Heart left ventricle (tissue), 16 donors: Measurements from ENCODE around the gene MAGEC2. TPM values are rescaled to one million over a fixed set of nuclear protein-coding genes. Genes with fewer than 3 reads are reported as not detected.

Experiments used
- ATAC-seq, 4 donors: fragments of 200-7000 bp; cut with Tn5 transposase; one replicate each; pipeline ENCODE4 v1.9.1; 2020 to 2022; ENCODE audit warnings: moderate library complexity in 4 of 4, mild to moderate bottlenecking in 3 of 4, moderate number of reproducible peaks in 1 of 4
- DNase-seq, 5 donors: peaks; one replicate each; pipeline ENCODE4 v3.0.0-alpha.2; 2020
- H3K27ac ChIP-seq, 12 donors: fragments of 200-600 bp; sonication (generic) in 4 of 12; one replicate each; pipeline versions ENCODE4 v1.5.0 to v1.8.0; 2016 to 2022; ENCODE audit warnings: mild to moderate bottlenecking in 2 of 12
- H3K27me3 ChIP-seq, 9 donors: fragments of 200-600 bp; sonication (generic) in 2 of 9; one replicate each; pipeline versions ENCODE4 v1.5.1 to v1.8.0; 2016 to 2022; ENCODE audit warnings: mild to moderate bottlenecking in 3 of 9
- H3K36me3 ChIP-seq, 9 donors: fragments of 200-600 bp; sonication (generic) in 2 of 9; one replicate each; pipeline versions ENCODE4 v1.5.0 to v1.8.0; 2018 to 2022; ENCODE audit warnings: mild to moderate bottlenecking in 2 of 9
- H3K4me1 ChIP-seq, 12 donors: fragments of 200-600 bp; sonication (generic) in 4 of 12; one replicate each; pipeline versions ENCODE4 v1.5.0 to v1.8.0; 2016 to 2022; ENCODE audit warnings: mild to moderate bottlenecking in 3 of 12
- H3K4me3 ChIP-seq, 12 donors: fragments of 200-600 bp; sonication (generic) in 4 of 12; one replicate each; pipeline versions ENCODE4 v1.5.0 to v1.8.0; 2017 to 2022; ENCODE audit warnings: mild to moderate bottlenecking in 9 of 12, moderate library complexity in 4 of 12
- H3K9me3 ChIP-seq, 12 donors: fragments of 200-600 bp; sonication (generic) in 4 of 12; one replicate each; pipeline versions ENCODE4 v1.5.0 to v1.8.0; 2016 to 2022; ENCODE audit warnings: mild to moderate bottlenecking in 1 of 12
- CTCF ChIP-seq, 12 donors: fragments of 200-600 bp; sonication (generic) in 4 of 12; IDR thresholded peaks; one replicate each; pipeline versions ENCODE4 v1.5.0 to v1.8.0; 2018 to 2022; ENCODE audit warnings: antibody characterized with exemption in 12 of 12, mild to moderate bottlenecking in 5 of 12
- POLR2A ChIP-seq, 2 donors: fragments of 450-650 bp; IDR thresholded peaks; one replicate each; pipeline ENCODE4 v1.6.1; 2017; ENCODE audit warnings: antibody characterized with exemption in 2 of 2, mild to moderate bottlenecking in 2 of 2, moderate library complexity in 2 of 2
- WGBS, 4 donors: extraction: QIAGEN DNeasy Blood & Tissue Kit in 2 of 4; methylation state at CpG; one replicate each; pipeline versions ENCODE4 v1.1.5 to v1.1.7; 2013 to 2018; 5-methylcytosine and 5-hydroxymethylcytosine counted together
- intact Hi-C, 10 donors: fragments of 100-400 bp; cut with DNase I; formaldehyde crosslinking; loops; one replicate each; pipeline versions ENCODE4 v1.11.1 to v1.14.2; 2022
- polyA plus RNA-seq, 2 donors: library from polyadenylated mRNA; stranded (reverse); fragments of 200-250 nt; gene quantifications; one replicate each; pipeline ENCODE4 v1.2.3, GENCODE V29; 2013
- total RNA-seq, 9 donors: library from RNA; depleted of rRNA in 2 of 9; stranded (reverse); fragments of >200 nt in 2 of 9; fragmentation: NEBNext Ultra II Directional in 3 of 9; extraction: Animal tissue kit (Norgen Biotek cat#: 25700) in 3 of 9; gene quantifications; one replicate each; pipeline versions ENCODE4 v1.1.0 to v1.2.4, GENCODE V29; 2016 to 2023
- donor health status: ischemic (EF 13 %, LVEDD 7.1; RV severe dilation, severe dysfunction).
- donor health status: healthy with polysubstance abuse.
- donor health status: DM: no; HTN: yes; CAD: no.
- donor health status: DM: no; HTN: no; CAD: no.
- donor health status: ischemic (EF 25% LVEDD 6.9; RV normal size, moderate dysfunction).
- donor health status: ischemic (EF 25% LVEDD 5.7; RV mildly dilated, moderate dysfunction).
- donor health status: healthy.
- donor health status: DM: yes; HTN: yes; CAD: no.
- donor health status: ischemic (EF 35%, LVEDD 5.7; RV mildly dilated, moderate dysfunction).
- donor health status: nonischemic (EF 11% LVEDD 7.7; RV severe dilation, severe dysfunction).
- donor health status: DM: yes; HTN: yes; CAD: no.
- donor health status: PGD.
- donor health status: ischemic (EF 29% LVEDD 5.4; RV normal size, mild dysfunction).
- donor health status: nonischemic (EF 23%, LVEDD 6.1; RV moderate dilation, normal function).

Gene MAGEC2
- total and polyA plus RNA-seq, 11 donors = not detected

GRCh38 chrX:142156567-142156966 lies 48.5 kb downstream of the MAGEC2 start:
- peaks cover 0 to 5% (median 0%) of the 10 kb centered on the region in 12 donors for H3K9me3 ChIP-seq
- no peaks in the 10 kb centered on the region for H3K36me3 ChIP-seq
- ATAC-seq = no peak
- H3K4me3 ChIP-seq = no peak overlapping the region
- H3K27ac ChIP-seq = no peak overlapping the region
- TF ChIP-seq CTCF (IDR thresholded peaks at IDR 0.05) (no peak), POLR2A (IDR thresholded peaks at IDR 0.05) (no peak)
- intact Hi-C loops = no loop called here
- no peak for DNase-seq
- H3K4me1 ChIP-seq = no peaks in the 10 kb centered on the region
- H3K27me3 ChIP-seq = peaks cover 0 to 3% (median 0%) of the 10 kb centered on the region in 9 donors
- 62 to 81% (median 73%) methylated on average over 8 to 10 of the region's 10 CpGs for WGBS, 4 donors
